ENCODE results near the gene PLXNB1. TPM values are rescaled to one million over a fixed set of nuclear protein-coding genes. Genes with fewer than 3 reads are reported as not detected.
"Not testable (repeated sequence)": the region's sequence is repeated elsewhere in the genome, so short reads cannot be mapped to it uniquely, and the experiment has no call there.

Gene PLXNB1
- 5.7 and 7.0 TPM in 2 replicates for total RNA-seq

GRCh38 chr3:48429960-48430707 is at the start of gene PLXNB1:
Gene PLXNB1, minus strand, starts transcription at chr3:48430086. Its CDS starts 5,475 bp downstream, at chr3:48424611.
- peaks cover 13% of the 10 kb centered on the region for H3K36me3 Mint-ChIP-seq (ENCODE audit: low read depth)

GRCh38 chr3:48478626-48479555 is 49.0 kb upstream of the PLXNB1 start:
- intact Hi-C loops (cut with micrococcal nuclease) = loop anchor here (1.0 to 10.0 kb wide), 3 partner anchors 25 to 694 kb away; partner anchors contain the start of genes SHISA5, SLC25A20 and SMARCC1
- Mint-ChIP-seq H3K4me3 (peak overlapping the region; percentile 78), H3K4me1 (ENCODE audit: low read depth) (peaks cover 46% of the 10 kb centered on the region), H3K27me3 (ENCODE audit: insufficient read depth) (no peaks in the 10 kb centered on the region), H3K27ac (peak overlapping the region; percentile 92), H3K9me3 (no peaks in the 10 kb centered on the region), H3K36me3 (ENCODE audit: low read depth) (peaks cover 14% of the 10 kb centered on the region)
- peak; percentile 50 for DNase-seq (ENCODE audit: low spot score)

More at GRCh38 chr3:48429960-48430707, at the start of gene PLXNB1:
- intact Hi-C loops (cut with micrococcal nuclease) = loop anchor here (1.0 kb wide), 1 partner anchor 10 kb away; the partner anchor contains the start of genes CCDC51 and TMA7
- Mint-ChIP-seq H3K27me3 (ENCODE audit: insufficient read depth) (peaks cover 16% of the 10 kb centered on the region), H3K9me3 (no peaks in the 10 kb centered on the region), H3K4me1 (ENCODE audit: low read depth) (peaks cover 20% of the 10 kb centered on the region), H3K27ac (peak within 1 kb of the TSS; percentile 44), H3K4me3 (peak within 1 kb of the TSS; percentile 83)
- no peak for DNase-seq (ENCODE audit: low spot score)

GRCh38 chr3:48477959-48478520 is 48.2 kb upstream of the PLXNB1 start:
- Mint-ChIP-seq H3K9me3 (no peaks in the 10 kb centered on the region), H3K4me1 (ENCODE audit: low read depth) (peaks cover 54% of the 10 kb centered on the region), H3K27me3 (ENCODE audit: insufficient read depth) (no peaks in the 10 kb centered on the region), H3K36me3 (ENCODE audit: low read depth) (peaks cover 14% of the 10 kb centered on the region), H3K4me3 (peak overlapping the region; percentile 78), H3K27ac (peak overlapping the region; percentile 92)
- intact Hi-C loops (cut with micrococcal nuclease) = loop anchor here (10.0 kb wide), 2 partner anchors 417 to 693 kb away; partner anchors contain the start of genes SLC25A20 and SMARCC1
- DNase-seq (ENCODE audit: low spot score) = no peak

GRCh38 chr3:48476426-48477053 is 46.7 kb upstream of the PLXNB1 start:
- intact Hi-C loops (cut with micrococcal nuclease) = loop anchor here (10.0 kb wide), 2 partner anchors 418 to 692 kb away; partner anchors contain the start of genes SLC25A20 and SMARCC1
- H3K4me3 Mint-ChIP-seq = peak overlapping the region; percentile 78

GRCh38 chr3:48475188-48475587 is 45.3 kb upstream of the PLXNB1 start:
- no peak for DNase-seq (ENCODE audit: low spot score)
- Mint-ChIP-seq H3K27ac (peak overlapping the region; percentile 82), H3K27me3 (ENCODE audit: insufficient read depth) (no peaks in the 10 kb centered on the region), H3K36me3 (ENCODE audit: low read depth) (peaks cover 18% of the 10 kb centered on the region), H3K4me3 (no peak overlapping the region), H3K9me3 (no peaks in the 10 kb centered on the region), H3K4me1 (ENCODE audit: low read depth) (peaks cover 61% of the 10 kb centered on the region)
- intact Hi-C loops (cut with micrococcal nuclease) = loop anchor here (10.0 kb wide), 2 partner anchors 420 to 690 kb away; partner anchors contain the start of genes SLC25A20 and SMARCC1

More at GRCh38 chr3:48476426-48477053, 46.7 kb upstream of the PLXNB1 start:
- peak overlapping the region; percentile 92 for H3K27ac Mint-ChIP-seq
- no peaks in the 10 kb centered on the region for H3K27me3 Mint-ChIP-seq (ENCODE audit: insufficient read depth)
- peaks cover 60% of the 10 kb centered on the region for H3K4me1 Mint-ChIP-seq (ENCODE audit: low read depth)
- peaks cover 18% of the 10 kb centered on the region for H3K36me3 Mint-ChIP-seq (ENCODE audit: low read depth)
- no peaks in the 10 kb centered on the region for H3K9me3 Mint-ChIP-seq
- DNase-seq (ENCODE audit: low spot score) = no peak

- peaks cover 63% of the 10 kb centered on the region for H3K4me1 Mint-ChIP-seq (ENCODE audit: low read depth)
- intact Hi-C loops (cut with micrococcal nuclease) = loop anchor here (5.0 to 10.0 kb wide), 3 partner anchors 37 to 690 kb away; partner anchors contain the start of genes SLC25A20 and SMARCC1
- no peak for DNase-seq (ENCODE audit: low spot score)
- peak overlapping the region; percentile 51 for H3K4me3 Mint-ChIP-seq
- peak overlapping the region; percentile 82 for H3K27ac Mint-ChIP-seq
- peaks cover 21% of the 10 kb centered on the region for H3K36me3 Mint-ChIP-seq (ENCODE audit: low read depth)
- H3K9me3 Mint-ChIP-seq = no peaks in the 10 kb centered on the region
- no peaks in the 10 kb centered on the region for H3K27me3 Mint-ChIP-seq (ENCODE audit: insufficient read depth)
Measured at GRCh38 chr3:48474619-48475018, 44.7 kb upstream of the PLXNB1 start.

GRCh38 chr3:48474031-48474430 is 44.1 kb upstream of the PLXNB1 start:
- not testable (repeated sequence) for H3K4me3 Mint-ChIP-seq; H3K27me3 Mint-ChIP-seq (ENCODE audit: insufficient read depth); DNase-seq (ENCODE audit: low spot score); H3K9me3 Mint-ChIP-seq
- Mint-ChIP-seq H3K27ac (peak overlapping the region; percentile 95), H3K36me3 (ENCODE audit: low read depth) (peaks cover 24% of the 10 kb centered on the region), H3K4me1 (ENCODE audit: low read depth) (peaks cover 64% of the 10 kb centered on the region)
- intact Hi-C loops (cut with micrococcal nuclease) = loop anchor here (5.0 to 10.0 kb wide), 3 partner anchors 37 to 689 kb away; partner anchors contain the start of genes SLC25A20 and SMARCC1

- Mint-ChIP-seq H3K27ac (peak overlapping the region; percentile 95), H3K4me1 (ENCODE audit: low read depth) (peaks cover 64% of the 10 kb centered on the region), H3K4me3 (peak overlapping the region; percentile 82), H3K27me3 (ENCODE audit: insufficient read depth) (no peaks in the 10 kb centered on the region), H3K36me3 (ENCODE audit: low read depth) (peaks cover 29% of the 10 kb centered on the region), H3K9me3 (no peaks in the 10 kb centered on the region)
- DNase-seq (ENCODE audit: low spot score) = no peak
- intact Hi-C loops (cut with micrococcal nuclease) = loop anchor here (1.0 to 10.0 kb wide), 9 partner anchors 8 to 689 kb away; partner anchors contain the start of genes ATRIP, SHISA5, SLC25A20 and SLC26A6
Measured at GRCh38 chr3:48473617-48473952, 43.7 kb upstream of the PLXNB1 start.

- H3K4me1 Mint-ChIP-seq (ENCODE audit: low read depth) = peaks cover 64% of the 10 kb centered on the region
- peak; percentile 94 for DNase-seq (ENCODE audit: low spot score)
- H3K4me3 Mint-ChIP-seq = peak overlapping the region; percentile 82
- H3K36me3 Mint-ChIP-seq (ENCODE audit: low read depth) = peaks cover 30% of the 10 kb centered on the region
- peak overlapping the region; percentile 95 for H3K27ac Mint-ChIP-seq
- intact Hi-C loops (cut with micrococcal nuclease) = loop anchor here (1.0 to 10.0 kb wide), 9 partner anchors 8 to 688 kb away; partner anchors contain the start of genes ATRIP, SHISA5, SLC25A20 and SLC26A6
- H3K27me3 Mint-ChIP-seq (ENCODE audit: insufficient read depth) = no peaks in the 10 kb centered on the region
- H3K9me3 Mint-ChIP-seq = no peaks in the 10 kb centered on the region
Measured at GRCh38 chr3:48472923-48473616, 43.2 kb upstream of the PLXNB1 start.

GRCh38 chr3:48472673-48472922 is 42.7 kb upstream of the PLXNB1 start:
- no peak for DNase-seq (ENCODE audit: low spot score)
- intact Hi-C loops (cut with micrococcal nuclease) = loop anchor here (5.0 to 10.0 kb wide), 3 partner anchors 35 to 688 kb away; partner anchors contain the start of genes SLC25A20 and SMARCC1
- peak overlapping the region; percentile 95 for H3K27ac Mint-ChIP-seq
- peak overlapping the region; percentile 82 for H3K4me3 Mint-ChIP-seq
- H3K36me3 Mint-ChIP-seq (ENCODE audit: low read depth) = peaks cover 31% of the 10 kb centered on the region
- peaks cover 64% of the 10 kb centered on the region for H3K4me1 Mint-ChIP-seq (ENCODE audit: low read depth)
- no peaks in the 10 kb centered on the region for H3K27me3 Mint-ChIP-seq (ENCODE audit: insufficient read depth)
- H3K9me3 Mint-ChIP-seq = no peaks in the 10 kb centered on the region

GRCh38 chr3:48470286-48470685 is 40.4 kb upstream of the PLXNB1 start:
- Mint-ChIP-seq H3K9me3 (no peaks in the 10 kb centered on the region), H3K27ac (peak overlapping the region; percentile 80), H3K4me1 (ENCODE audit: low read depth) (peaks cover 63% of the 10 kb centered on the region), H3K4me3 (peak overlapping the region; percentile 93), H3K36me3 (ENCODE audit: low read depth) (peaks cover 45% of the 10 kb centered on the region), H3K27me3 (ENCODE audit: insufficient read depth) (no peaks in the 10 kb centered on the region)
- DNase-seq (ENCODE audit: low spot score) = no peak
- intact Hi-C loops (cut with micrococcal nuclease) = loop anchor here (5.0 to 10.0 kb wide), 3 partner anchors 33 to 685 kb away; partner anchors contain the start of genes SLC25A20 and SMARCC1
